ENCODE measurements around the gene TTLL11.

- no peak for TF ChIP-seq EZH2phosphoT487 (IDR thresholded peaks at IDR 0.05; ENCODE audit: low read depth, severe bottlenecking, unreplicated experiment)
- TF ChIP-seq CTCF (IDR thresholded peaks at IDR 0.05; ENCODE audit: poor library complexity) = no peak
These were observed 5.5 kb downstream of the TTLL11 start for GRCh38 chr9:122087406-122088200.

All from hepatocyte (in vitro differentiated cells).